ENCODE data around the gene AKR1D1. TPM values are rescaled to one million over a fixed set of nuclear protein-coding genes. Genes with fewer than 3 reads are reported as not detected.
"Not testable (repeated sequence)": the region's sequence is repeated elsewhere in the genome, so short reads cannot be mapped to it uniquely, and the experiment has no call there.

AKR1D1 gene
- total RNA-seq, 4 donors from 2014 or later: not detected

GRCh38 chr7:138089080-138089901, 13.0 kb downstream of the AKR1D1 start:
- H3K4me1 ChIP-seq: no peaks in the 10 kb centered on the region
- H3K27ac ChIP-seq (replicated peaks in 1 of 4): no peak overlapping the region
- H3K27me3 ChIP-seq: no peaks in the 10 kb centered on the region
- WGBS: 87% methylated on average over 9 of the region's 9 CpGs
- H3K4me3 ChIP-seq: no peak overlapping the region
- no peak for TF ChIP-seq CTCF (IDR thresholded peaks at IDR 0.05)
- no peak for TF ChIP-seq POLR2A (IDR thresholded peaks at IDR 0.05; ENCODE audit: low read depth)
- TF ChIP-seq EP300 (IDR thresholded peaks at IDR 0.05): no peak
- TF ChIP-seq POLR2AphosphoS5 (IDR thresholded peaks at IDR 0.05): no peak
- H3K9me3 ChIP-seq: no peaks in the 10 kb centered on the region
- H3K36me3 ChIP-seq: no peaks in the 10 kb centered on the region
- no peak for DNase-seq (ENCODE audit: extremely low spot score)
- intact Hi-C loops (cut with DNase I): no loop called here

- no peak for DNase-seq (ENCODE audit: extremely low spot score)
- no peak overlapping the region for H3K27ac ChIP-seq (replicated peaks in 1 of 4)
- H3K9me3 ChIP-seq: no peaks in the 10 kb centered on the region
- intact Hi-C loops (cut with DNase I): no loop called here
- no peaks in the 10 kb centered on the region for H3K4me1 ChIP-seq
- no peak for TF ChIP-seq POLR2AphosphoS5 (IDR thresholded peaks at IDR 0.05)
- no peak overlapping the region for H3K4me3 ChIP-seq
- WGBS: 76% methylated on average over 3 of the region's 3 CpGs
- no peaks in the 10 kb centered on the region for H3K27me3 ChIP-seq
- H3K36me3 ChIP-seq: no peaks in the 10 kb centered on the region
Observed at GRCh38 chr7:138091032-138091431, 14.8 kb downstream of the AKR1D1 start.

- H3K9me3 ChIP-seq; H3K36me3 ChIP-seq; H3K27ac ChIP-seq (replicated peaks in 1 of 4); H3K27me3 ChIP-seq; DNase-seq (ENCODE audit: extremely low spot score); H3K4me1 ChIP-seq; H3K4me3 ChIP-seq; intact Hi-C loops (cut with DNase I): not testable (repeated sequence)
- WGBS: 85% methylated on average over 2 of the region's 2 CpGs
Observed at GRCh38 chr7:138091840-138092239, 15.6 kb downstream of the AKR1D1 start.

- Histone ChIP-seq H3K4me1 (no peaks in the 10 kb centered on the region), H3K4me3 (no peak overlapping the region), H3K36me3 (no peaks in the 10 kb centered on the region), H3K27me3 (no peaks in the 10 kb centered on the region), H3K9me3 (no peaks in the 10 kb centered on the region), H3K27ac (replicated peaks in 1 of 4) (no peak overlapping the region)
- TF ChIP-seq POLR2A (IDR thresholded peaks at IDR 0.05; ENCODE audit: low read depth): no peak
- TF ChIP-seq CTCF (IDR thresholded peaks at IDR 0.05): no peak
- no peak for TF ChIP-seq EP300 (IDR thresholded peaks at IDR 0.05)
- no peak for TF ChIP-seq POLR2AphosphoS5 (IDR thresholded peaks at IDR 0.05)
- intact Hi-C loops (cut with DNase I): no loop called here
- 74% methylated on average over 6 of the region's 6 CpGs for WGBS
- no peak for DNase-seq (ENCODE audit: extremely low spot score)
Observed at GRCh38 chr7:138092486-138093028, 16.3 kb downstream of the AKR1D1 start.

GRCh38 chr7:138095972-138096935, 20.0 kb downstream of the AKR1D1 start:
- no peaks in the 10 kb centered on the region for H3K36me3 ChIP-seq
- WGBS: 83% methylated on average over 8 of the region's 8 CpGs
- intact Hi-C loops (cut with DNase I): no loop called here

More at GRCh38 chr7:138095972-138096935, 20.0 kb downstream of the AKR1D1 start:
- no peak for TF ChIP-seq POLR2AphosphoS5 (IDR thresholded peaks at IDR 0.05)
- no peak for TF ChIP-seq CTCF (IDR thresholded peaks at IDR 0.05)
- no peak for TF ChIP-seq EP300 (IDR thresholded peaks at IDR 0.05)
- TF ChIP-seq POLR2A (IDR thresholded peaks at IDR 0.05; ENCODE audit: low read depth): no peak
- Histone ChIP-seq H3K9me3 (no peaks in the 10 kb centered on the region), H3K27ac (replicated peaks in 1 of 4) (no peak overlapping the region), H3K27me3 (no peaks in the 10 kb centered on the region), H3K4me3 (no peak overlapping the region), H3K4me1 (no peaks in the 10 kb centered on the region)
- no peak for DNase-seq (ENCODE audit: extremely low spot score)

Data from esophagus muscularis mucosa (tissue), 4 donors.